ENCODE data around the gene C1QL4.

DNA sequence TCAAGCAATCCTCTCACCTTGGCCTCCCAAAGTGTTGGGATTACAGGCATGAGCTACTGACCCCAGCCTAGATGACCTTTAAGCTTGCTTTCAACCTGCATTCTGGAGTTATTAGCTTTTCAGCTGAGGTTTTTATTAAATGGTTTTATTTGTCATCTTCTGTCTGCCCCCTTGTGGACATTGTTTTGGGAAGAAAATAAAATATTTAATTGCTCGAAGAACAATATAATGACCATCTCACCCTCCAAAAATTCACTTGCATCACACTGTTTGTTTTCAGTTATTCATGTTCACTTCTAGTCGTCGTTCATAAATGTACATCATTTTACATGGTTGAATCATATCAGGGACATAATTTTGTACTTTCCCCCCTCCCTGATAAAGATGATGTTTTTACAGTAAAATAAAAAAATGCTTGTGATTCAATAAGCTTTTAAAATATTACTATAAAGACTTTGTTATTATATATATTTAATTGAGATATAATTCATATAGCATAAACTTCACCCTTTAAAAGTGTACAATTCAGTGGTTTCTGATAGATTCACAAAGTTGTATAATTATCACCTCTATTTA, 20.2 kb upstream of the C1QL4 start:
- TF ChIP-seq POLR2A (IDR thresholded peaks at IDR 0.05; ENCODE audit: low read length) (no peak), GATA1 (IDR thresholded peaks at IDR 0.05; ENCODE audit: low read depth, low read length) (no peak)

Measured in erythroblast (primary cell).